GM18519 (cell line): Measurements from ENCODE around the gene UBXN10.

ENCODE experiments used
- ATAC-seq: cut with Tn5 transposase; IDR thresholded peaks from one replicate; pipeline ENCODE4 v1.9.1; 2021; ENCODE audit warnings: mild to moderate bottlenecking, moderate library complexity; ENCODE audit not compliant: unreplicated experiment, low FRiP score

The UBXN10 gene

DNA sequence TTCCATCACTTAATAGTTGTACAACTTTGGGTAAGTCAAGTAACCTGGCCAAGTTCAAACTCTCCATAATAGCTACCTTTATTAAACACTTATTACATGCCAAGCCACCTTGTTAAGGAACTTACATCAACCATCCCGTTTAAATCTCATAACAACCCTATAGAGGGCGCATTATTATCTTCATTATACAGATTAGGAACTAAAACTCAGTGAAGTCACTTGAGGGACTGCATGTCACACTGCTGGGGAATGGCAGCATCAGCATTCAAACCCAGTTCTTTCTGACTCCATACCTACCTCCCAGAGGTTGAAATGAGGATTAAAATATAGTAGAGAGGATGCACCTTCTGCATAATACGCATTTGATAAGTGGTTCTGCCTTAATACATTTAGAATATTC lies 47.5 kb downstream of the UBXN10 start:
- ATAC-seq, result no peak

DNA sequence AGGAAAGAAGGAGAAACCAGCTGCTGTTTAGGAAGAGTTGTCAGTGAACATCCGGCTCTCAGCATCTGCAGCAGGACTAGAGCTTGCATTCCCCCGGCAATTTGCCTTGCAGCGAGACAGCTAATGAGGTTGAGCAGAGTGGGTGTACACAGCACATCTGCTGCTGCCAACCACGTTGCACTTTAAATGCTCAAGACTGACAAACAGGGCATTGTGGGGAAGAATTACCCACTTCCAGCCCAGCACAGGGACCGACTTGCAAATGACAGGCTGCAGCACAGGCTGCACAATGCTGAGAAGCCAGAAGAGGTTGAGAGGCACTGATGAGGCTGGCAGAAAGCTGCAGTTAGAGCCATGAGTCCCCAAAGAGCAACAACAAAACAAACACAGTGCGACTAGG lies 48.0 kb downstream of the UBXN10 start:
- ATAC-seq, result no peak

DNA sequence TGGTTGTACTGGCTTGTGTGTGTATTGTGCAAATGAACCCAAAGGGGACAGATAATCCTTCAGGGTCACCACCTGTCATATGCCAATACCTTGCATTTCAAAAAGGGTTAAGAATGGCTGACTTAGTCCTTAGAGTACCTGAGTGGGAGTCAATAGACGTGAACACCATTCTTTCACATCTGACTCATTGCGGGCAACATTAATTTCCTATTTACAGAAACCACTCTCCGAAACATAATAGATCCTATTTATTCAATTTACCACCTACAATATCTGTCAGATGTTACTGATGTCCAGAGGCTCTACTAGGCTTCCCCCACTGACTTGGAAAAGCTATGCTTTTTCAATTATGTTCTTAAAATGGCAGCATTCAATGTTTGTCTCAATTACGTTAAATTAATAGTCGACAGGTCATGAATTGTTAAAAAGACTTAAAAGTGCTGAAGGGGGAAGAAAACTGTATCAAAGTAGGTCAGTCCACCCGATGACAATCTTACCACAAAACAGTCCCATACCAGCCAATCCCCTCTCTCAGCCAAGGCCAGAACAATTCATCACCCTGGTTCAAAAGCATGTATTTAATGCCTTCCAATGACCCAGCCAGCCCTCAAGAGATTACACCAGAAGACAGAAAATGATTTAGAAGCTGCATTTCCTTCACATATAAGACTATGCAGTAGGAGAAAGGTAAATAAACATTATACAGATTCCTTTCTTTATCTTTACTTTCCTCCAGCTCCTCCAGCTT lies 49.1 kb downstream of the UBXN10 start:
- no peak for ATAC-seq

DNA sequence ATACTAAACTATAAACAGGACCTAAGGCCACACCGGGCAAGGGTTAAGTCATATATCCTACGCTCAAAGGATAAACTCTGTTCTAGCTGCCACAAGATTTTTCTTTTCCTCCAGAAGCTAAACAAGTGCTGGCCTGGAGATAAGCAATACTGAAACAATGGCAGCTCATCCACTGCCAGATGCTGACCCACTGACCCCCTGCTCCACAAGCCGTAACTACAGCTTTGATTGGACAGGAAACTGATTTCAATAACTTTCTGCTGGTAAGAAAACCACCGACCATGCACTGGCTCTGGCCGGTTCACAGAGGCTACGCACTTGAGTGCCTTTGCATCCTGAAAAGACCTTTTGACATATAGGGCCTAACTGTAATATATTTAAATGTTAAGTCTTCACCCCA lies 51.8 kb downstream of the UBXN10 start:
- no peak for ATAC-seq

DNA sequence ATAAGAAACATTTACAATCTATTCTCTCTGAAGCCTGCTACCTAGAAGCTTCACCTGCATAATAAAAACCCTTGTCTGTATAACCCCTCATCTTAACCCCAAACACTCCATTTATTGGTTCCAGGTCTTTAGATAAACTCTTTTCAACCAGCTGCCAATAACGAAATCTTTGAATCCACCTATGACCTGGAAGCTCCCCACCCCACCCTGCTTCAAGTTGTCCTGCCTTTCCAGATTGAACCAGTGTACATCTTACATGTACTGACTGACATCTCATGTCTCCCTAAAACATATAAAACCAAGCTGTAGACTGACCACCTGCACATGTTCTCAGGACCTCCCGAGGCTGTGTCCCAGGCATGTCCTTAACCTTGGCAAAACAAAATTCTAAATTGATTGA lies 54.1 kb downstream of the UBXN10 start:
- no peak for ATAC-seq

DNA sequence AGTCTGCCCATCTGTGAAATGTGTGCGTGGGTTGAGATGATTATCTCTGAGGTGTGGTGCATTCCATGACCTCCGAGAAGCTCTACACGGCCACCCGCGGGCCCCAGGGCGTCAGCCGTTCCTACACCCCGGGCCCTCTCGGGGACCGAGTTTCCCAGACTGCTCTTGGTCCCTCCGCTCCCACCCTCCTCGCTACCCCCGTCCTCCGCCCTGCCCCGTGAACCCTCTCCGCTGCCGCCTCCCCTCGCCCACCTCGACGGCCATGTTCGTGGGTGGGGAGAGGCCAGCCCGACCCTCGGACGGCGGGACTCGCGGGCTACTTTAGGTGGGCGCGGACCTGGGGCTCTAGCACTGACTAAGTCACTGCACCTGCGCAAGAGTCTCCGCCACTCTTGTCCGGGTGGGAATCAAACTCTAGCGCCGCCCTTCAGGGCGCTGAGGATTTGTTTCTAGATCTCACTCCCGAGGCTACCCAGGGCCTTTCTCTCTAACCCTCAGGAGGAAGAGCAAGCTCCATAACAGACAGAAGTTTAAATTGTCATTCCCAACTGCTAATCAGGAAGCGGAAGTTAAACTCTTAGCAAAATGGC lies 57.1 kb downstream of the UBXN10 start:
- ATAC-seq, result no peak
